Measurements from ENCODE around the gene PPM1H.

DNA sequence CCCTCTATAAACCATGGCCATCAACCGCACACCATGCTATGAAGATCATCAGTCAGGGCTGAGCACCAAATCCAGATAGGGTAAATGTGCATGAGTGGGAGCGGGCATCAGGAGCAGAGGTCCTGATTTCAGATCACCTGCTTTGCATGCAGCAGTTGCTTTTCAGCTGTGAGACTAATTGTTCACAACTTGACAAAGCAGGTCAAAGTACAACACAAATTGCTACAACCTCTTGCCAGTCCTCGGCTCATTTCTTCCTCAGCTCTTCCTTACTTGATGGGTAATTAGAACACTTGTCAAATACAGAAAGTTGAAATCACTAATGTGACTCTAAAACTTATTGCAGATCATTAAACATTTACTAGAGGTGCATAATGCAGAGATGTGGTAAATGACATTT is 171.6 kb downstream of the PPM1H start:
- TF ChIP-seq POLR2A (IDR thresholded peaks at IDR 0.05; ENCODE audit: low read depth) (no peak), EP300 (IDR thresholded peaks at IDR 0.05) (no peak), POLR2AphosphoS5 (IDR thresholded peaks at IDR 0.05) (no peak)
- TF ChIP-seq, protein P1, sequence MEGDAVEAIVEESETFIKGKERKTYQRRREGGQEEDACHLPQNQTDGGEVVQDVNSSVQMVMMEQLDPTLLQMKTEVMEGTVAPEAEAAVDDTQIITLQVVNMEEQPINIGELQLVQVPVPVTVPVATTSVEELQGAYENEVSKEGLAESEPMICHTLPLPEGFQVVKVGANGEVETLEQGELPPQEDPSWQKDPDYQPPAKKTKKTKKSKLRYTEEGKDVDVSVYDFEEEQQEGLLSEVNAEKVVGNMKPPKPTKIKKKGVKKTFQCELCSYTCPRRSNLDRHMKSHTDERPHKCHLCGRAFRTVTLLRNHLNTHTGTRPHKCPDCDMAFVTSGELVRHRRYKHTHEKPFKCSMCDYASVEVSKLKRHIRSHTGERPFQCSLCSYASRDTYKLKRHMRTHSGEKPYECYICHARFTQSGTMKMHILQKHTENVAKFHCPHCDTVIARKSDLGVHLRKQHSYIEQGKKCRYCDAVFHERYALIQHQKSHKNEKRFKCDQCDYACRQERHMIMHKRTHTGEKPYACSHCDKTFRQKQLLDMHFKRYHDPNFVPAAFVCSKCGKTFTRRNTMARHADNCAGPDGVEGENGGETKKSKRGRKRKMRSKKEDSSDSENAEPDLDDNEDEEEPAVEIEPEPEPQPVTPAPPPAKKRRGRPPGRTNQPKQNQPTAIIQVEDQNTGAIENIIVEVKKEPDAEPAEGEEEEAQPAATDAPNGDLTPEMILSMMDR (IDR thresholded peaks at IDR 0.05), result no peak
